Limb (tissue), 2 donors: ENCODE results near the gene RAB40C.
"Not testable (repeated sequence)": the region's sequence is repeated elsewhere in the genome, so short reads cannot be mapped to it uniquely, and the experiment has no call there.

Source experiments
- DNase-seq, 2 donors: peaks; one replicate each; pipeline ENCODE4 v3.0.0-alpha.2; 2016; ENCODE audit errors: extremely low spot score in 2 of 2

Gene RAB40C

GRCh38 chr16:588889-589657 is 793 bp upstream of the RAB40C start:
- peak; percentile 96 to 99 for DNase-seq

- DNase-seq: no peak
Observed at GRCh38 chr16:590188-590814, 435 bp downstream of the RAB40C start.

GRCh38 chr16:590815-591200 is 942 bp downstream of the RAB40C start:
- no peak for DNase-seq

- no peak for DNase-seq
Observed at GRCh38 chr16:591231-591630, 1.4 kb downstream of the RAB40C start.

- no peak for DNase-seq
Observed at GRCh38 chr16:591892-592517, 2.1 kb downstream of the RAB40C start.

GRCh38 chr16:592518-593306 is 2.8 kb downstream of the RAB40C start:
- peak in 1 of 2 donors; percentile 32 for DNase-seq

- peak in 1 of 2 donors; percentile 25 for DNase-seq
Observed at GRCh38 chr16:593406-593805, 3.5 kb downstream of the RAB40C start.

GRCh38 chr16:593807-594206 is 3.9 kb downstream of the RAB40C start:
- no peak for DNase-seq

- peak in 1 of 2 donors; percentile 23 for DNase-seq
Observed at GRCh38 chr16:595094-595528, 5.2 kb downstream of the RAB40C start.

- DNase-seq: no peak
Observed at GRCh38 chr16:595942-596735, 6.3 kb downstream of the RAB40C start.

- DNase-seq: no peak
Observed at GRCh38 chr16:596736-597060, 6.8 kb downstream of the RAB40C start.

GRCh38 chr16:597655-598054 is 7.8 kb downstream of the RAB40C start:
- not testable (repeated sequence) for DNase-seq

- no peak for DNase-seq
Observed at GRCh38 chr16:598823-599739, 9.2 kb downstream of the RAB40C start.

GRCh38 chr16:600781-601180 is 10.9 kb downstream of the RAB40C start:
- no peak for DNase-seq

GRCh38 chr16:603933-604332 is 14.1 kb downstream of the RAB40C start:
- DNase-seq: no peak

- no peak for DNase-seq
Observed at GRCh38 chr16:606656-607307, 16.9 kb downstream of the RAB40C start.

GRCh38 chr16:608019-608418 is 18.2 kb downstream of the RAB40C start:
- DNase-seq: no peak

GRCh38 chr16:609316-609715 is 19.4 kb downstream of the RAB40C start:
- no peak for DNase-seq

GRCh38 chr16:609984-610383 is 20.1 kb downstream of the RAB40C start:
- DNase-seq: no peak
